ENCODE data around the gene SPECC1. TPM values are rescaled to one million over a fixed set of nuclear protein-coding genes. Genes with fewer than 3 reads are reported as not detected.
A peak's percentile ranks its signal among the peaks of the same experiment; 100 is the strongest.

Gene SPECC1
- total RNA-seq, 4 donors from 2014 or later = 9.8 to 24.2 (median 11.7) TPM

DNA sequence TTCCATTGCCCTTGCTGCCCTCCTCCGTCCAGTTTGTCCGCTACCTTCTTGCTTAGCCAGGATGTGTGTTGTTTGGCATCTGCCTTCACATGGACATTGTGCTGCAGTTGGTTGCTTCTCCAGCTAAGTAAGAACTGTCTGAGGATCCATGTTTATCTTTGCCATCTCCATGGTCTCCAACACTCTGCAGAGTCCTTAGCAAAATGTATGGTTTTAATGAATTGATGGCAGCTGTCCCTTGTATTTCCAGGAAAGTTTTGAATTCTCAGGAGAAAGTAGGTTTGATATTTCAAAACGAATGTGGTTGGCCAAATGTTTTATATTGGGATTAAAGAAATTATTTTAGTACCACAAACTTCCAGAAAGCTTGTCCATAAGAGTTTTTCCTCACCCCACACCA is 160.9 kb downstream of the SPECC1 start:
- WGBS, 2 donors = 84 to 90% methylated on average over 3 of the region's 3 CpGs
- intact Hi-C loops (cut with DNase I; ENCODE audit: low total_unique reads) = no loop called here
- peak in 1 of 2 donors; percentile 36 for DNase-seq (ENCODE audit: low spot score in 2 of 2)
- no peak for TF ChIP-seq POLR2A (IDR thresholded peaks at IDR 0.05)
- TF ChIP-seq, protein P1, sequence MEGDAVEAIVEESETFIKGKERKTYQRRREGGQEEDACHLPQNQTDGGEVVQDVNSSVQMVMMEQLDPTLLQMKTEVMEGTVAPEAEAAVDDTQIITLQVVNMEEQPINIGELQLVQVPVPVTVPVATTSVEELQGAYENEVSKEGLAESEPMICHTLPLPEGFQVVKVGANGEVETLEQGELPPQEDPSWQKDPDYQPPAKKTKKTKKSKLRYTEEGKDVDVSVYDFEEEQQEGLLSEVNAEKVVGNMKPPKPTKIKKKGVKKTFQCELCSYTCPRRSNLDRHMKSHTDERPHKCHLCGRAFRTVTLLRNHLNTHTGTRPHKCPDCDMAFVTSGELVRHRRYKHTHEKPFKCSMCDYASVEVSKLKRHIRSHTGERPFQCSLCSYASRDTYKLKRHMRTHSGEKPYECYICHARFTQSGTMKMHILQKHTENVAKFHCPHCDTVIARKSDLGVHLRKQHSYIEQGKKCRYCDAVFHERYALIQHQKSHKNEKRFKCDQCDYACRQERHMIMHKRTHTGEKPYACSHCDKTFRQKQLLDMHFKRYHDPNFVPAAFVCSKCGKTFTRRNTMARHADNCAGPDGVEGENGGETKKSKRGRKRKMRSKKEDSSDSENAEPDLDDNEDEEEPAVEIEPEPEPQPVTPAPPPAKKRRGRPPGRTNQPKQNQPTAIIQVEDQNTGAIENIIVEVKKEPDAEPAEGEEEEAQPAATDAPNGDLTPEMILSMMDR (IDR thresholded peaks at IDR 0.05) = no peak
- H3K4me3 ChIP-seq (ENCODE audit: low read depth, poor library complexity, severe bottlenecking) = no peak overlapping the region

GRCh38 chr17:20171741-20172365 is 162.7 kb downstream of the SPECC1 start:
- intact Hi-C loops (cut with DNase I; ENCODE audit: low total_unique reads) = no loop called here
- TF ChIP-seq, protein P1 (IDR thresholded peaks at IDR 0.05) = no peak
- TF ChIP-seq POLR2A (IDR thresholded peaks at IDR 0.05) = no peak
- 87 to 94% methylated on average over 2 of the region's 2 CpGs for WGBS, 2 donors
- H3K4me3 ChIP-seq (ENCODE audit: low read depth, poor library complexity, severe bottlenecking) = no peak overlapping the region
- DNase-seq (ENCODE audit: low spot score in 2 of 2) = no peak

GRCh38 chr17:20172376-20172775 is 163.2 kb downstream of the SPECC1 start:
- TF ChIP-seq POLR2A (IDR thresholded peaks at IDR 0.05) = no peak
- TF ChIP-seq, protein P1 (IDR thresholded peaks at IDR 0.05) = no peak
- intact Hi-C loops (cut with DNase I; ENCODE audit: low total_unique reads) = no loop called here
- H3K4me3 ChIP-seq (ENCODE audit: low read depth, poor library complexity, severe bottlenecking) = no peak overlapping the region
- WGBS, 2 donors = 53 to 83% methylated on average over 2 of the region's 2 CpGs
- DNase-seq (ENCODE audit: low spot score in 2 of 2) = no peak

DNA sequence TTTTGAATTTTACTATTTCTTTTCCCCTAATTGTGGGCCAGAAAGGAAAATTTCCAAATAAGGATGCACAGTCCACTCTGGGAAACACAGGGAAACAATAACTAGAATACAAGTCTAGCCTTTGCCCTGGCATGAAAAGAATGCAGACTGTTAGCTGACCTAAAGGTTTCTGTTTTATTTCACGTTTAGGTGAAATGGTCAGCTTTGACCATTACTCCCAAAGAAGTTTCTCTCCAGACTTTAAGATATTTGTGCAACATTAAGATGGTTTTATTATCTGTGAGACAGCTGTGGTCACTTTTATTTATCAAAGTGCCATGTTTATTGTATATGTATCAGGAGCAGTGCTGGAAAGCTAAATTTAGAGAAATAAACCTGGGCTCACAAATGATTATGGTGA is 163.9 kb downstream of the SPECC1 start:
- TF ChIP-seq, protein P1 (IDR thresholded peaks at IDR 0.05) = no peak
- no peak for TF ChIP-seq POLR2A (IDR thresholded peaks at IDR 0.05)
- DNase-seq (ENCODE audit: low spot score in 2 of 2) = no peak
- 53 to 74% methylated on average over 1 of the region's 1 CpG for WGBS, 2 donors
- intact Hi-C loops (cut with DNase I; ENCODE audit: low total_unique reads) = no loop called here
- no peak overlapping the region for H3K4me3 ChIP-seq (ENCODE audit: low read depth, poor library complexity, severe bottlenecking)

DNA sequence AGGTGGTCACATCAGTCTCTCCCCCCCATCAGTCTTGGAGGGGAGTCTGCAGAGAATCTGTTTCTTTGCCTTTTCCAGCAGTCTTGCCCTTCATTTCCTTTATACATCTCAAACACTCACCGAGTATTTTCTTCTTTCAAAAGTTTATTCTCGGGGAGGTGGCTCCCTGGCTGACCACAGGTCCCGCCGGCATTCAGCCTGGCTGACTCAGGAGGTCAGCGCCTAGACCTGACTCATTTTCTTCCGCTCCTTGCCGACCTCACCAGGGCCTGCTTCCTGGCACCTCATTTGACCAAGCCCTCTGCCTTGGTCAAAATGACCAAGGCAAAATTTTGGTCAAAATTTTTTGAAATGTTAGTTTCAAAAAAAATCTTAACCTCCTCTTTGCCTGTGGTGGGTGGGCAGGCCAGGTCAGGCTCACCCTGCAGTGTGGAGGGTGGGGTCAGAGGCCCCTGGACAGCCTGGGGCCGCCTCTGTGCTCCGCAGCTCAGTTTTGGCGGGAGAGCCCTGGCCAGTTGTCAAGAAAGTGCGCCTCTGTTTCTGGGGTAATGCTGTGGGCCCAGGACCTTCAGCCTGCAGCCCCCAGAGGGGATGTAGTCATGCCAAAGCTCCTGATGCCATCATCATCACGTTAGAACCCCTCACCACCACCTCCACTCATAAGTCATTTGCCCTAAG is 165.6 kb downstream of the SPECC1 start:
- no peak overlapping the region for H3K4me3 ChIP-seq (ENCODE audit: low read depth, poor library complexity, severe bottlenecking)
- WGBS, 2 donors = 87 to 90% methylated on average over 12 of the region's 12 CpGs
- intact Hi-C loops (cut with DNase I; ENCODE audit: low total_unique reads) = no loop called here
- DNase-seq (ENCODE audit: low spot score in 2 of 2) = no peak
- TF ChIP-seq, protein P1 (IDR thresholded peaks at IDR 0.05) = no peak
- TF ChIP-seq POLR2A (IDR thresholded peaks at IDR 0.05) = no peak

Measured in lower leg skin (tissue), 4 donors.